NCI-H146 (cell line): Measurements from ENCODE around the gene TRIM14.
"Not testable (repeated sequence)": the region's sequence is repeated elsewhere in the genome, so short reads cannot be mapped to it uniquely, and the experiment has no call there.

ENCODE experiments used
- DNase-seq: peaks from one replicate; lab custom pipeline; 2025; lab: John Stamatoyannopoulos, UW

Gene TRIM14

DNA sequence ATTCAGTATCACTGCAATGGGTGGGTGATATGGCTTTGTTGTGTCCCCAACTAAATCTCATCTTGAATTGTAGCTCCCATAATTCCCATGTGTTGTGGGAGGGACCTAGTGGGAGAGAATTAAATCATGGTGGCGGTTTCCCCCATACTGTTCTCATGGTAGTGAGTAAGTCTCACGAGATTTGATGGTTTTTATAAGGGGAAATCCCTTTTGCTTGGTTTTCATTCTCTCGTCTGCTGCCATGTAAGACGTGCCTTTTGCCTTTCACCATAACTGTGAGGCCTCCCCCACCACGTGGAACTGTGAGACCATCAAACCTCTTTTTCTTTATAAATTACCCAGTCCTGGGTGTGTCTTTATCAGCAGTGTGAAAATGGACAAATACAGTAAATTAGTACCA, 72.0 kb downstream of the TRIM14 start:
- DNase-seq = no peak

DNA sequence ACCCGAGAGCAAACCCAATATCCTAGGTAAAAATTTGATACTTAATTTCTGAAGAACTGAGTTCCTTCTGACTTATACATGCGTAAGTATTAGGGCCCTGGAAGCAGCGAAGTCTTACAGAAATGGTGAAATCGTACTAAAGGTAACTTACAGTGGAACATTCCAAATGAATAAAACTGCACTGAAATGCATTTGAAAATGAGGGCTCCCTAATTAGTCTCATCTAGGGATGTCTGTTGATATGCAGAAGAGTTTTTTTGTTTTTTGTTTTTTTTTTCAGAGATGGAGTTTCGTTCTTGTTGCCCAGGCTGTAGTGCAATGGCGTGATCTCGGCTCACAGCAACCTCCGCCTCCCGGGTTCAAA, 72.9 kb downstream of the TRIM14 start:
- no peak for DNase-seq

DNA sequence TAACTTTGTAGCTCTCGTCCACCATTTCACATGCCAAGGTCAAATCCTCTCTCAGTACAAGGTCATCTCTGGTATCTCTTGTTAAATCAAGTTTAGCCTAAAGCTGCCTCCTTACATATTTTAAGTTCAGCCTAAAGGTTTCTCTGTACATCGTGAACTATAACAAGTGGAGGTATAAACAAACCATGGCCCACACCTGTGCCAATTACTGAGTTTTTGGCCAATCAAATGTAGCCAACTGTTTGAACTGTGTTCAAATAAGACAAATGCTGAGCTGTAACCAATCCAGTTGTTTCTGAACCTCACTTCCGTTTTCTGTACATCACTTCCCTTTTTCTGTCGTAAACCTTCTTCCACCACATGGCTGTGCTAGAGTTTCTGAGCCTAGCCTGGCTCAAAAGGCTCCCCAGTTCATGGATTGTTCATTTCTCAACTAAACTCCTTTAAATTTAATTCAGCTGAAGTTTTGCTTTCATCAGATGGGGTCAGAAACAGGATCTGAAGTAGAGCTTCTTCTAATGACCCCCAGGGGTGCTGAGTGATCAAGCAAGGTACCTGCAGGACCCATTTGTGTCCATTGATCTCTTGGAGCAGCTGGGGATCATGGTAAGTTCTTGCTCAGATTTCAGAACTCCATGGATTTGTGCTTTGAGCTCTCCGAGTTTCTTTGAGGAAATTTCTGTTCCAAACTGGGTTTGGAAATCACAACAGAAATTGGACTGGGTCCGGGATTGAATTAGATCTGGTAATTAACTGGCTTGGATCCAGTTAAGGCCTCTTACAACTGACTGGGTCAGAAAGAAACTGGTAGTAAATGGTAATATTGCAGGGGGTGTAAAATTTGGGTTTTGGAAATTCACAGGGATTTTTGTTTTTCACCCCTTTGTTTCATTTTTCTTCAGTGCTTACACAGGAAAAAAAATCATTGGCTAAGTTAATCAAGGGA, 73.5 kb downstream of the TRIM14 start:
- no peak for DNase-seq

DNA sequence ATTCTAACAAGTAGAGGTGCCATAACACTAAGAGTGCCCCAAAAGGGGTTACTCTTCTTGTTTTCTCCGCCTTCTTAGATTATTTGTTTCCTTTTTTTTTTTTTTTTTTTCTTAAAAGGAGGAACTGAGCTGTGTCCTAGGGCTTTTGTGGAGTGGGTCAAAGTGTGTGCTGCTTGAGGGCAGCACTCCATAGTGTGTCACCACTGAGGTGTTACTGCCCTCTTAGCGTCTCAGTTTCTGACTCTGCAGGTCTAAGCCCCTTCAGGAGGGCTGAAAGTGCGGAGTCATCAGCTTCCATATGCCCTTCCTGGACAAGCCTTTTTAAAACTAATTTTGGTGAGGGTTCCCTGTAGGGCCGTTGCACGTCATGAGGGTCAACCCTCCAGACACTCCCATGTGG, 75.1 kb downstream of the TRIM14 start:
- no peak for DNase-seq

DNA sequence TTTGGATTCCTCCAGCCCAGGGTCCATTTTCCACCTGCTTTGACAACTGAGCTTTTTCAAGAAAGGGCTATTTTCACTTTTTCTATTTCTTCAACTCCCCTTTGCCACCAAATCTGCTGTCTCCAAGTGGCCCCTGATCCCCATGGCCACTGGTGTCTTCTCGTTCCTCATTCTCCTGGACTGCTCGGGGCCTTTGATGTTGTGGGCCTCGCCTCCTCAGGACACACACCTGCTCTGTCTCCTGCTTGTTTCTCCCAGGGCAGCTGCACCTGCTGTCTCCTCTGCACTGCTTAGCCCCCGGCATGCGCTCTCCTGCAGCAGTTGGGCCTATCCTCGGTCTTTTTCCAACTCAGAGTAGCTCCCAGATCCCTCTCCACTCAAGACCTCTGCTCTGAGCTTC, 78.8 kb downstream of the TRIM14 start:
- peak; percentile 37 for DNase-seq

DNA sequence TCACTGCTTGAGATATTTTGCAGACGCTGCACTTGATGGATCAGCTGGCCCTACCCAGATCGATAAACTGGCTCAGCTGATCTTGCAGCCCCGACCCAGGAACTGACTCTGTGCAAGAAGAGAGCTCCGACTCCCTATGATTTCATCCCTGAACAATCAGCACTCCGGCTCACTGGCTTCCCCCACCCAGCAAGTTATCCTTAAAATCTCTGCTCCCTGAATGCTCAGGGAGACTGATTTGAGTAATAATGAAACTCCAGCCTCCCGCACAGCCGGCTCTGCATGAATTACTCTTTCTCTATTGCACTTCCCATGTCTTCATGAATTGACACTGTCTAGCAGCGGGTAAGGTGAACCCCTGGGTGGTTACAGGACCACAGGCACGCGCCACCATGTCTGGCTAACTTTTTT, 79.4 kb downstream of the TRIM14 start:
- DNase-seq = no peak

DNA sequence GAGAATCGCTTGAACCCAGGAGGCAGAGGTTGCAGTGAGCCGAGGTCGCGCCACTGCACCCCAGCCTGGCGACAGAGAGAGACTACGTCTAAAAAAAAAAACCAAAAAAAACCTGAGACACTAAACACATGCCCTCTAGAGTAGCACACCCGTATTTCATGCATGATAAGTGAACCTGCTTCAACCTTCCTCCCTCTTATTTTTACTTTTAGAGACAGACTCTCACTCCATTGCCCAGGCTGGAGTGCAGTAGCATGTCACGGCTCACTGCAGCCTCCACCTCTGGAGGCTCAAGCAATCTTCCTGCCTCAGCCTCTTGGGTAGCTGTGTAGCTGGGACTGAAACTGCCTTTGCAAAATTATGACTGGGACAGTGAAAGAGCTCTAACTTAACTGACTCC, 80.1 kb downstream of the TRIM14 start:
- no peak for DNase-seq

DNA sequence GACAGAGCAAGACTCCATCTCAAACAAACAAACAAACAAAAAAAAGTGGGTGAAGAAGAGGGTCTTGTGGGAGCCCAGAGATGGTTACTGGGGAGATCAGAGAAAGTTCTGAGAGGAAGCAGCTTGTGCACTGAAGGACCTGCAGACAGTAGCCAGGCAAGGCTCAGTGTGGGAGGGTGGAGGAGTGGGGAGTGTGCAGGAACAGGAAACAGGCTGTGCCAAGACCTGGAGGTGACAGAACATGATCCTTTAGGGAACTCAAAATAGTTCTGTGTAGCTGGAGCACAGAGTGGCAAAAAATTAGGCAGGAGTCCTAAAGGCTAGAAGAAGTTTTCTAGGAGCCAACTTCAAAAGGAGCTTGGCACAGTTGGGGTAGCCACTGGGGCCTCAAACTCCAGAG, 81.7 kb downstream of the TRIM14 start:
- DNase-seq = no peak

DNA sequence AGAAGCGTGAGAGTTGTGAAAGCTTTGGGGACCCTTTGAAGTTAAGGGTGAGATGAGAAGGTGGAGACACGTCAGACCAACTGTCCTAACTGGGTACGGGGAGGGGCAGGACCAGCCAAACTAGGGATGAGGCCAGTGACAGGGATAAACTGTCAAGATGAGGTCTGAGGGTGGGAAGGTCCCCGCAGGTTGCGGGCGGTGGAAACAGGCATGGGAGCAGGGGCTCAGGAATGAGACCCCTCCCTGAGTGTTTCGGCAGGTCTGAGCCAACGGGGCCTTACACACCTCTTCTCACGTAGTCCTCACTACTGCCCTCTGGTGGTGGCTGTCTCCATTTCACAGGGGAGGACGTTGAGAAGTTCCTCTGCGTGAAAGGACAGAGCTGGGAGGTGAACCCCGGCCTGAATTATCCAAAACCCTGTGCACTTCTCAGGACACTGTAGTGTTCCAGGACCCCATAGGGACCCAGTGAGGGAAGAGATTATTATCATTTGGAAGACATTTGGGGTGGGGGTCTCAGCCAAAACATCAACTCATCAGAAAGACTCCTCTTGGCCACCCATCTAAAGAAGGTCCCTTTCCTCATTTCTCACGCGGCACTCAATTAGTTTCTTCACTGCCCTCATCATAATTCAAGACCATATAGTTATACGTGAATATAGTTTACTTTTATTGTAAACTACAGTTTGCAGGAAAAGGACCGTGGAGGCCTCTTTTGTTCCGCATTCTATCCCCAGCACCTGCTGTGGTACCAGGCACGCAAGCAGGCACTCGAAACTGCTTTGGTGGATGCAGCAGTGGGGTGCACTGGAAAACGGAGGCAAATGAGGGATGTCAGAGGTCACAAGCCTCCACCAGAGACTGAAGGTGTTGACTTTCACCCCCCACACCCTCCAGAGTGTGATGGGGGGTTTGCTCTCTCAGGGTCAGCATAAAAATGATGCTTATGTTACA, 84.2 kb downstream of the TRIM14 start:
- peak; percentile 67 for DNase-seq

DNA sequence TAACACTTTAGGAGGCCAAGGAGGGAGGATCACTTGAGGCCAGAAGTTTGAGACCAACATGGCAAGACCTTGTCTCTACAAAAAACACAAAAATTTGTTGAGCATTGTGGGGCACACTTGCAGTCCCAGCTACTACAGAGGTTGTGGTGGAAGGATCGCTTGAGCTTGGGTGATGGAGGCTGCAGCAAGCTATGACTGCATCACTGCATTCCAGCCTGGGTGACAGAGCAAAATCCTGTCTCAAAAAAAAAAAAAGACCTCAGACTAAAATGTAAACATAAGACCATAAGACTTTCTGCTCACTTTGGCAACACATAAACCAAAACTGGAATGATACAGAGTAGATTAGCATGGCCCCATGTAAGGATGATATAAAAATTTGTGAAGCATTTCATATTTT, 87.1 kb downstream of the TRIM14 start:
- DNase-seq = no peak

DNA sequence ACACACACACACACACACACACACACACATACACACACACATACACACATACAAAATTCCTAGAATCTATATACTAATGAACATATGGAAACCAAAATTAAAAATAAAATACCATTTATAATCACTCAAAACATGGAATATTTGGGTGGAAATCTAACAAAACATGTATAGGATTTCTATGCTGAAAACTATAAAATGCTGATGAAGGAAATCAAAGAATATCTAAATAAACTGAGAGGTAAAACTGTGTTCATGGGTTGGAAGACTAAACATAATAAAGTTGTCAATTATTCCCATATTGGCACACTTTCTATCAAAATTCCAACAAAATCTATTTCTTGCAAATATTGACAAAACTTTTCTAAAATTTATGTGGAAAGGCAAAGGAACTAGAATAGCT, 87.9 kb downstream of the TRIM14 start:
- DNase-seq = no peak

DNA sequence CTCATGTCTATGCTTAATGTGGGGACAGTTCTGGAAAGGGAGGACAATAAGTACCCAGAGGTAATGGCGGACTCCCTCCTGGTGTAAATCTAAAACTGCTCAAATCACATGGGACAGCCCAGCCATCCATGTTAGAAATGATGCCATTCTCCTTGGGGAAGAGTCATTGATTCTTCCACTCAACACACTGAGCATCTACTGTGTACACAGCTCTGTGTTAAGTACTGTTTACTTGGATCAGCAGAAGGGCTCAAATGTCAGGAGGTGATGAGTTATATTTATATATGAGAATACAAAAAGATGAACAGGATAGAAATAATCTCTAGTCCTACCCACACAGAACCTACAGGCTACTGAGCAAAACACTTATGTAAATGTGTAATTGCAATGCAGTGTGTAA, 94.3 kb downstream of the TRIM14 start:
- no peak for DNase-seq

DNA sequence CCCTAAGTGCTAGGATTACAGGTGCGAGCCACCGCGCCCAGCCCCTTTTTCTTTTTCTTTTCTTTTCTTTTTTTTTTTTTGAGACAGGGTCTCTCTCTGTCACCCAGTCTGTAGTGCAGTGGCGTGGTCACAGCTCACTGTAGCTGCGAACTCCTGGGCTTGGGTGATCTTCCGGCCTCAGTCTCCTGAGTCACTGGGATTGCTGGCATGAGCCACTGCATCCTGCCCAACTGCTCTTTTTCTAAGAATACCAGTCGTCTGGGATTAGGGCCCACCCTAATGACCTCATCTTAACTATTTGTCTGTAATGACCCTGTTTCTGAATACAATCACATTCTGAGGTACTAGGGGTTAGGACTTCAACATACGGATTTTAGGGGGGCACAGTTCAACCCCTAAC, 96.6 kb downstream of the TRIM14 start:
- no peak for DNase-seq

DNA sequence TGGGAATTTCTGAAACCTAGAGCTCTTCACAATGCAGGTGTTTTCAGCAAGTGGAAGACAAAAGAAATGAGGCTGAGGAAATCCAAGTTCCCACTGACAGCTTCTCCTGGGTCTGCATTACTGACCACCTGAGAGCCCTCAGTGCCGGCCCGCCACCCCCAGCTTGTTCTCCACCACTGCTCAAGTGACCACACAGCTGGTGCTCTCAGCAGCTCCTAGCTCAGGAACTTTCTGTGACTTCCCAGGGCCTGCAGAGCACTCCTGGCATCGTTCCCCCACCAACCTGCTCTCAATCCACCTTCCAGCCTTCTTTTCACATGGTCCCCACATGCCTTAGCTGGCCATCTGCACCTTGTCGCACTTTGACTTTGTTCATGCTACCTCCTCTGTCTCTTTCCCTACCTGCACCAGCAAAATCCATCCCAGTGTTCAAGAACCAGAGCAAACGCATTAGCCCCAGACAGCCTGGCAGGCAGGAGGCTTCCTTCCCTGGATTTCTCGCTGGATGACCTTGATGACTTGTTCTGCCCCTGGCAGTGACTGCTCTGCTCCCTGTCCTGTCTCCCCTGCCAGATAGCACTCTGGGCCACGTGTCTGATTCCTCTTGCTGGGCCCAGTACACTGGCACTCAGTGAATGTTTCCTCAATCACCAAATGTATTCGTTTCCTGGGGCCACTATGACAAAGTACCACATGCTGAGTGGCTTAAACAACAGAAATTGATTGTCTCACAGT, 97.5 kb downstream of the TRIM14 start:
- no peak for DNase-seq

DNA sequence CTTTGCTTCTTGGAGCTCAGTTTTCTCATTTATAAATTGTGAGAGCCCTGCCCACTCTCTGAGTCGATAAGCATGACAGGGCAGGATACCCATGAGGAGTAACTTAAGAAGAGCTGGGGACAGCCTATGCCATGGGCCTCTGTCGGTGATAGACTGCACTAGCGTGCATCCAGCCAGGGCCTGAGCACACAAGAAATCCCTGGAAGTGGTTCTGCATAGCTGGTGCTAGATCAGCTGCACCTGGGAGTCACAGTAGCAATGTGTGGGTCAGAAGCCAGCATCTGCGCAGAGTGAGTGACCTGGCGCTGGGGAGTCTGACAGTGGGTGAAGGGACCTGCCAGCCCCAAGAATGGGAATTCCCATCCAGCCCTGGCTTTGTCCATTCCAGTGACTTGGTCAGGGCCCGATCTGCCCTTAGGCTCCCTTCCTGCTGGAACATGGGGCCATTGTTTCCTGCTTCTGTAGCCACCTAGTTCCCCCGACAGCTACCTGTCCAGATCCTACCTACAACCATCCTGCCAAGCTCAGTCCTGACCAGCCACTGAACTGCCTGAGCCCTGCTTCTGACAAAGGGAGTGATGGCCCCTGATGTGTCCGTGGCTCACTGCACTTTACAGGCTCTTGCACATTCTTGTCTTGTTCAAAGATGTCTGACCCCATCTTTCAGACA, 98.4 kb downstream of the TRIM14 start:
- DNase-seq = no peak

DNA sequence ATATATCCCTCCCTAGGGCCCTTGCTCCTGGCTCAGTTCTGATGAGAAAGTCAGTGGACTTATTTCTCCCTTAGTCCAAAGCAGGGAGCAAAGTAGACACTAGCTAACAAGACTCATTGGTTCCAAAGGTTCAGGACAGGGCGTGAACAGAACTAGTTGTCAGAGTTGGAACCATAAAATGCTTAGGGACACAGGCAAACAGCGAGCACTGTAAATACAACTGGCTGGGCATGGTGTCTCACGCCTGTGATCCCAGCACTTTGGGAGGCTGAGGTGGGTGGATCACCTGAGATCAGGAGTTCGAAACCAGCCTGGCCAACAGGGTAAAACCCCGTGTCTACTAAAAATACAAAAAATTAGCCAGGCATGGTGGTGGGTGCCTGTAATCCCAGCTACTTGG, 99.2 kb downstream of the TRIM14 start:
- not testable (repeated sequence) for DNase-seq
